ELF-1 (cell line): ENCODE results near the gene VPS29.
A peak's percentile ranks its signal among the peaks of the same experiment; 100 is the strongest.

ENCODE experiments used
- DNase-seq: peaks from one replicate; pipeline ENCODE4 v3.0.0-alpha.2; 2016; ENCODE audit warnings: low read depth, low spot score

Gene VPS29

DNA sequence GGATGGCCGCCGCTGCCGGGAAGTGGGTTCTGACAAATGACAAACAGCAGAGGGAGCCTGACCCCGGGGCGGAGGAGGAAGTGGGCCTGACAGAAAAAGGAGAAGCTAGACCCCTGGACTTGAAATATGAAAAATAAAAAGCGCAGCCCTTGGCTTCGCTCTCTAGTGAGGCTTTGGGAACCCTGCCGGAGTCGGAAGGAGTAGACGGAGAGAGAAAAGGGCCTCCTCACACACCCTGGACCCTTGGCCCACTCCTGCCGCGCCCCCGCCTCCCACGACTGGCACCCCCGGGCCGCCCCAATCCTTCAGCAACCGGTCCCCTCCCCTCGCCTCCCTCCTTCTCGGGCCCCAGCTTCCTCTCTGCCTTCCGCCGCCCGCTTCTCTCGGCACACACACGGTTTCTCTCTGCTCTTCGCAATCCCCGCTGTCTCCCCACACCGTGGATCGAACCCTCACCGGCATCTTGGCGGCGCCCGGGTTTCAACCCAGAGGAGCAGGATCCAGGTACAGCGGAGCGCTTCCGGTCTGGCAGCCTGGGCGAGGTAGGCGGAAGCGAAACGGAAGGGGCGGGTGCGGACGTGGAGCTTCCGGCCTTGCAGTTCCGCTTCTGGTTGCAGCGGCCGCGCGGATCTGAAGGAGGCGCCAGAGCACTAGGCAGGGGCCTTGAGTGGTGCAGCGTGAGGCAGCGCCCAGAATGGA, 52.0 kb downstream of the VPS29 start, which contains the start of gene ARPC3:
Gene ARPC3 (minus strand): TSS at position 539 of the 699 bp plus-strand sequence. CDS start 77 bp downstream, at position 462.
- DNase-seq: peak; percentile 98

DNA sequence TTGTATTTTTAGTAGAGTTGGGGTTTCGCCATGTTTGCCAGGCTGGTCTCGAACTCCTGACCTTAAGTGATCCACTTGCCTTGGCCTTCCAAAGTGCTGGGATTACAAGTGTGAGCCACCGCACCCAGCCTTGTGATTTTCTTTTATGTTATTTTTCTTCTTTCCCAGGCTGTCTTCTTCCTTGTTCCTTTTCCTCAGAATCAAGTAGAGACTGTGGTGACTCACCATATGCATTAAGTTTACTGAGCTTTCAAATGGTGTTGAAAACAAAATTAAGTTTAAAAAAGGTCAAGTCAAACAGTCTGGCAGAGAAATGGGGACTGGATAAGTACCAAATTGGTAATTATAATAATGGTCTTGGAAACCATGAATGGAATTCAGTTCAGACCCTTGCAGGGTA, 57.5 kb downstream of the VPS29 start:
- no peak for DNase-seq
